Thyroid gland (tissue), 4 donors: ENCODE results near the gene ANTXR2. TPM values are rescaled to one million over a fixed set of nuclear protein-coding genes. Genes with fewer than 3 reads are reported as not detected.

Source experiments
- DNase-seq, 2 donors: peaks; one replicate each; pipeline ENCODE4 v3.0.0-alpha.2; 2019
- H3K27ac ChIP-seq, 3 donors: fragments of 200-600 bp; sonication (generic); 1 replicate in 2 of 3; 2 replicates in 1 of 3; pipeline ENCODE4 v1.5.1; 2016 to 2019; ENCODE audit warnings: mild to moderate bottlenecking in 1 of 3, moderate library complexity in 1 of 3
- H3K27me3 ChIP-seq: fragments of 200-600 bp; sonication (generic); one replicate; pipeline ENCODE4 v1.5.1; 2019
- H3K36me3 ChIP-seq, 2 donors: fragments of 200-600 bp; sonication (generic); one replicate each; pipeline ENCODE4 v1.5.1; 2016 to 2019
- H3K4me1 ChIP-seq, 2 donors: fragments of 200-600 bp; sonication (generic); one replicate each; pipeline ENCODE4 v1.5.1; 2017 to 2019
- H3K4me3 ChIP-seq, 3 donors: fragments of 200-600 bp; sonication (generic); replicated peaks in 1 of 3; 1 replicate in 2 of 3; 2 replicates in 1 of 3; pipeline ENCODE4 v1.5.1; 2016; ENCODE audit warnings: mild to moderate bottlenecking in 1 of 3
- H3K9me3 ChIP-seq: fragments of 200-600 bp; sonication (generic); one replicate; pipeline ENCODE4 v1.5.1; 2017
- CTCF ChIP-seq, 6 experiments: fragments of 200-600 bp in 3 of 6; fragments of 450-650 bp in 3 of 6; sonication (generic) in 3 of 6; IDR thresholded peaks; one replicate each; pipeline ENCODE4 v1.5.1; 2016 to 2019; ENCODE audit warnings: antibody characterized with exemption in 6 of 6, mild to moderate bottlenecking in 2 of 6, inconsistent platforms in 1 of 6, moderate library complexity in 1 of 6
- POLR2A ChIP-seq, 2 donors: fragments of 450-650 bp; IDR thresholded peaks; one replicate each; pipeline ENCODE4 v1.6.1; 2017; ENCODE audit warnings: antibody characterized with exemption in 2 of 2, mild to moderate bottlenecking in 2 of 2, moderate library complexity in 1 of 2
- WGBS, 2 donors: methylation state at CpG; one replicate each; pipeline ENCODE4 v1.1.5; 2017; 5-methylcytosine and 5-hydroxymethylcytosine counted together
- intact Hi-C: fragments of 100-400 bp; cut with DNase I; formaldehyde crosslinking; loops from one replicate; pipeline ENCODE4 v1.15.1; 2023
- total RNA-seq, 4 donors: library from RNA; depleted of rRNA; stranded (reverse); fragments of >200 nt; gene quantifications; one replicate each; pipeline ENCODE4 v1.2.3, GENCODE V29; 2016

The ANTXR2 gene
- total RNA-seq, 4 donors from 2014 or later: 21.2 to 46.1 (median 24.3) TPM

GRCh38 chr4:79934660-79935059 is 138.4 kb downstream of the ANTXR2 start:
- no peak for TF ChIP-seq POLR2A (IDR thresholded peaks at IDR 0.05)
- TF ChIP-seq CTCF (IDR thresholded peaks at IDR 0.05): no peak
- Histone ChIP-seq H3K36me3 (no peaks in the 10 kb centered on the region), H3K27ac (no peak overlapping the region), H3K9me3 (no peaks in the 10 kb centered on the region), H3K4me1 (no peaks in the 10 kb centered on the region), H3K4me3 (no peak overlapping the region), H3K27me3 (no peaks in the 10 kb centered on the region)
- 97 to 98% methylated on average over 2 of the region's 2 CpGs for WGBS, 2 donors
- no peak for DNase-seq
- intact Hi-C loops: no loop called here

- Histone ChIP-seq H3K36me3 (no peaks in the 10 kb centered on the region), H3K9me3 (no peaks in the 10 kb centered on the region), H3K4me3 (no peak overlapping the region), H3K27me3 (no peaks in the 10 kb centered on the region), H3K27ac (no peak overlapping the region), H3K4me1 (no peaks in the 10 kb centered on the region)
- DNase-seq: no peak
- TF ChIP-seq CTCF (IDR thresholded peaks at IDR 0.05): no peak
- TF ChIP-seq POLR2A (IDR thresholded peaks at IDR 0.05): no peak
- intact Hi-C loops: no loop called here
- WGBS, 2 donors: 87 to 95% methylated on average over 1 of the region's 1 CpG
Observed at GRCh38 chr4:79927931-79928330, 145.1 kb downstream of the ANTXR2 start.

- no peak overlapping the region for H3K27ac ChIP-seq
- no peak overlapping the region for H3K4me3 ChIP-seq
- no peaks in the 10 kb centered on the region for H3K9me3 ChIP-seq
- H3K27me3 ChIP-seq: no peaks in the 10 kb centered on the region
- TF ChIP-seq CTCF (IDR thresholded peaks at IDR 0.05) (no peak), POLR2A (IDR thresholded peaks at IDR 0.05) (no peak)
- 86% methylated on average over 2 of the region's 2 CpGs for WGBS, 2 donors
- intact Hi-C loops: no loop called here
- no peaks in the 10 kb centered on the region for H3K4me1 ChIP-seq
- DNase-seq: no peak
- H3K36me3 ChIP-seq: no peaks in the 10 kb centered on the region
Observed at GRCh38 chr4:79923281-79923680, 149.7 kb downstream of the ANTXR2 start.

GRCh38 chr4:79922011-79922410 is 151.0 kb downstream of the ANTXR2 start:
- DNase-seq: no peak
- Histone ChIP-seq H3K4me3 (no peak overlapping the region), H3K9me3 (no peaks in the 10 kb centered on the region), H3K4me1 (no peaks in the 10 kb centered on the region), H3K36me3 (no peaks in the 10 kb centered on the region), H3K27ac (no peak overlapping the region), H3K27me3 (no peaks in the 10 kb centered on the region)
- 88 to 89% methylated on average over 1 of the region's 1 CpG for WGBS, 2 donors
- TF ChIP-seq CTCF (IDR thresholded peaks at IDR 0.05): no peak
- TF ChIP-seq POLR2A (IDR thresholded peaks at IDR 0.05): no peak
- intact Hi-C loops: no loop called here

- H3K27ac ChIP-seq: no peak overlapping the region
- no peak for DNase-seq
- H3K4me3 ChIP-seq: no peak overlapping the region
- no peaks in the 10 kb centered on the region for H3K4me1 ChIP-seq
- TF ChIP-seq POLR2A (IDR thresholded peaks at IDR 0.05) (no peak), CTCF (IDR thresholded peaks at IDR 0.05) (no peak)
- H3K27me3 ChIP-seq: no peaks in the 10 kb centered on the region
- H3K36me3 ChIP-seq: no peaks in the 10 kb centered on the region
- 60 to 62% methylated on average over 3 of the region's 3 CpGs for WGBS, 2 donors
- intact Hi-C loops: no loop called here
- no peaks in the 10 kb centered on the region for H3K9me3 ChIP-seq
Observed at GRCh38 chr4:79920163-79920853, 152.7 kb downstream of the ANTXR2 start.
